HepG2 (cell line): ENCODE results near the gene PLK3. TPM values are rescaled to one million over a fixed set of nuclear protein-coding genes. Genes with fewer than 3 reads are reported as not detected.

Experiments used
- ATAD3A ChIP-seq: sonication (generic); formaldehyde crosslinking; IDR thresholded peaks from 2 replicates; pipeline ENCODE4 v1.4.0; 2020; ENCODE audit warnings: missing genetic modification reagents
- HNRNPLL ChIP-seq: fragments of 200-400 bp; formaldehyde crosslinking; IDR thresholded peaks from 2 replicates; pipeline ENCODE4 v1.6.1; 2017; ENCODE audit warnings: mild to moderate bottlenecking, low read depth, low read length; ENCODE audit not compliant: poor library complexity, severe bottlenecking
- KLF9 ChIP-seq: IDR thresholded peaks from 2 replicates; pipeline ENCODE4 v1.6.1; 2016; ENCODE audit warnings: low read depth
- MTA3 ChIP-seq: sonication (generic); formaldehyde crosslinking; IDR thresholded peaks from 2 replicates; pipeline ENCODE4 v1.4.0; 2020; ENCODE audit warnings: missing genetic modification reagents
- NFKBIZ ChIP-seq: IDR thresholded peaks from 2 replicates; pipeline ENCODE4 v1.6.1; 2018; ENCODE audit warnings: missing genetic modification reagents, missing compliant biosample characterization
- NR1H2 ChIP-seq: sonication (generic); formaldehyde crosslinking; IDR thresholded peaks from 2 replicates; pipeline ENCODE4 v1.8.1; 2022; ENCODE audit warnings: low read depth, missing genetic modification reagents, borderline replicate concordance
- PRPF4 ChIP-seq: fragments of 200-400 bp; formaldehyde crosslinking; IDR thresholded peaks from 2 replicates; pipeline ENCODE4 v1.6.1; 2016; ENCODE audit warnings: low read length, low read depth; ENCODE audit not compliant: poor library complexity, severe bottlenecking
- SCMH1 ChIP-seq: sonication (generic); formaldehyde crosslinking; IDR thresholded peaks from 2 replicates; pipeline ENCODE4 v1.9.0; 2021; ENCODE audit warnings: missing genetic modification reagents, mild to moderate bottlenecking, borderline replicate concordance
- SNAPC4 ChIP-seq: sonication (generic); formaldehyde crosslinking; IDR thresholded peaks from 2 replicates; pipeline ENCODE4 v1.4.0; 2020; ENCODE audit warnings: mild to moderate bottlenecking, missing genetic modification reagents
- ZIK1 ChIP-seq: sonication (generic); formaldehyde crosslinking; IDR thresholded peaks from 2 replicates; pipeline ENCODE4 v1.5.0; 2020; ENCODE audit warnings: mild to moderate bottlenecking, low read depth, missing genetic modification reagents, borderline replicate concordance
- ZNF235 ChIP-seq: sonication (generic); formaldehyde crosslinking; IDR thresholded peaks from 2 replicates; pipeline ENCODE4 v1.8.1; 2023; ENCODE audit warnings: mild to moderate bottlenecking, missing genetic modification reagents, borderline replicate concordance
- ZNF383 ChIP-seq: sonication (generic); formaldehyde crosslinking; IDR thresholded peaks from 2 replicates; pipeline ENCODE4 v1.4.0; 2020; ENCODE audit warnings: missing genetic modification reagents, mild to moderate bottlenecking, borderline replicate concordance
- ZNF432 ChIP-seq: sonication (generic); formaldehyde crosslinking; IDR thresholded peaks from 2 replicates; pipeline ENCODE4 v1.5.0; 2020; ENCODE audit warnings: missing genetic modification reagents, mild to moderate bottlenecking, borderline replicate concordance
- ZNF556 ChIP-seq: sonication (generic); formaldehyde crosslinking; IDR thresholded peaks from 2 replicates; pipeline ENCODE4 v1.4.0; 2020; ENCODE audit warnings: mild to moderate bottlenecking, missing genetic modification reagents, borderline replicate concordance
- ZNF775 ChIP-seq: sonication (generic); formaldehyde crosslinking; IDR thresholded peaks from 2 replicates; pipeline ENCODE4 v1.4.0; 2020; ENCODE audit warnings: missing genetic modification reagents, mild to moderate bottlenecking, moderate library complexity, borderline replicate concordance
- ZNF839 ChIP-seq: sonication (generic); formaldehyde crosslinking; IDR thresholded peaks from 2 replicates; pipeline ENCODE4 v1.4.0; 2020; ENCODE audit warnings: missing genetic modification reagents, mild to moderate bottlenecking, borderline replicate concordance
- polyA plus RNA-seq, 8 experiments: library from polyadenylated mRNA; depleted of rRNA in 3 of 8; stranded (reverse) in 7 of 8; unstranded in 1 of 8; fragments of >200 nt; fragmentation: Illumina TruSeq in 4 of 8; extraction: Trizol in 4 of 8; gene quantifications; 2 replicates each; pipeline versions ENCODE4 v1.2.1 to v1.2.3, GENCODE V29; 2011 to 2016; ENCODE audit warnings: low read depth in 4 of 8, missing spikeins in 1 of 8, mixed read lengths in 1 of 8; ENCODE audit not compliant: insufficient read depth in 1 of 8
- total RNA-seq, 5 experiments: library from RNA; depleted of rRNA; stranded (reverse); fragments of >200 nt; fragmentation: Illumina TruSeq; extraction: Trizol; gene quantifications; 2 replicates each; pipeline ENCODE4 v1.2.3, GENCODE V29; 2016; ENCODE audit warnings: low read depth in 1 of 5
- TF ChIP-seq, protein P1 (sequence below): sonication (generic); formaldehyde crosslinking; conservative IDR thresholded peaks from 2 replicates; pipeline ENCODE4 v1.4.0; 2020; ENCODE audit warnings: missing genetic modification reagents

PLK3 gene
- total and polyA plus RNA-seq, 2 of the 13 experiments (the other 11 are each of a cell fraction or from before 2014, with no cell fraction given), result 9.8 to 16.9 TPM

GRCh38 chr1:44826375-44827196 is 26.4 kb downstream of the PLK3 start (continued):
- TF ChIP-seq MTA3 (no peak), NR1H2 (CRISPR knock-in tag) (no peak), PRPF4 (no peak), SCMH1 (CRISPR knock-in tag) (no peak), ATAD3A (CRISPR knock-in tag) (no peak), ZNF235 (CRISPR knock-in tag) (peak; percentile 54; the same call in 1 of the 2 replicates), ZNF775 (CRISPR knock-in tag) (peak; percentile 41; the same call in 1 of the 2 replicates), ZNF556 (peak; percentile 54), SNAPC4 (peak; percentile 85), NFKBIZ (CRISPR knock-in tag) (peak; percentile 75; the same call in 1 of the 2 replicates), ZNF383 (CRISPR knock-in tag) (no peak), ZNF839 (CRISPR knock-in tag) (peak; percentile 50; the same call in 1 of the 2 replicates), ZNF432 (CRISPR knock-in tag) (no peak), HNRNPLL (peak; percentile 54), KLF9 (CRISPR knock-in tag) (no peak), ZIK1 (CRISPR knock-in tag) (no peak)
- TF ChIP-seq, protein P1, sequence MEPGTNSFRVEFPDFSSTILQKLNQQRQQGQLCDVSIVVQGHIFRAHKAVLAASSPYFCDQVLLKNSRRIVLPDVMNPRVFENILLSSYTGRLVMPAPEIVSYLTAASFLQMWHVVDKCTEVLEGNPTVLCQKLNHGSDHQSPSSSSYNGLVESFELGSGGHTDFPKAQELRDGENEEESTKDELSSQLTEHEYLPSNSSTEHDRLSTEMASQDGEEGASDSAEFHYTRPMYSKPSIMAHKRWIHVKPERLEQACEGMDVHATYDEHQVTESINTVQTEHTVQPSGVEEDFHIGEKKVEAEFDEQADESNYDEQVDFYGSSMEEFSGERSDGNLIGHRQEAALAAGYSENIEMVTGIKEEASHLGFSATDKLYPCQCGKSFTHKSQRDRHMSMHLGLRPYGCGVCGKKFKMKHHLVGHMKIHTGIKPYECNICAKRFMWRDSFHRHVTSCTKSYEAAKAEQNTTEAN, result no peak
